DOHH2 (cell line): ENCODE data around the gene ARRB1.
"Not testable (repeated sequence)": the region's sequence is repeated elsewhere in the genome, so short reads cannot be mapped to it uniquely, and the experiment has no call there.

ENCODE experiments used
- H3F3A ChIP-seq: fragments of 200-600 bp; sonication (generic), shearing (Covaris generic); 2 replicates; pipeline ENCODE4 v1.6.0; 2016; ENCODE audit warnings: antibody characterized with exemption, mild to moderate bottlenecking; ENCODE audit not compliant: control insufficient read depth, insufficient read depth
- H3K27ac ChIP-seq: fragments of 200-600 bp; sonication (generic); 2 replicates; pipeline ENCODE4 v1.5.1; 2014; ENCODE audit warnings: low read depth, mild to moderate bottlenecking, low read length, moderate library complexity
- H3K27me3 ChIP-seq: fragments of 200-600 bp; sonication (generic); 2 replicates; pipeline ENCODE4 v1.6.1; 2014; ENCODE audit warnings: mild to moderate bottlenecking, low read length, mixed read lengths; ENCODE audit not compliant: control insufficient read depth
- H3K36me3 ChIP-seq: fragments of 200-600 bp; sonication (generic); 2 replicates; pipeline ENCODE4 v1.6.1; 2014; ENCODE audit warnings: mild to moderate bottlenecking, low read length, moderate library complexity, mixed read lengths; ENCODE audit not compliant: control insufficient read depth
- H3K4me1 ChIP-seq: fragments of 200-600 bp; sonication (generic); 2 replicates; pipeline ENCODE4 v1.6.1; 2014; ENCODE audit warnings: mild to moderate bottlenecking, low read length, mixed read lengths; ENCODE audit not compliant: control insufficient read depth
- H3K4me2 ChIP-seq: fragments of 200-600 bp; sonication (generic); 2 replicates; pipeline ENCODE4 v1.6.0; 2014; ENCODE audit warnings: mild to moderate bottlenecking, low read length, moderate library complexity
- H3K4me3 ChIP-seq: fragments of 200-600 bp; sonication (generic); 2 replicates; pipeline ENCODE4 v1.5.1; 2014; ENCODE audit warnings: mild to moderate bottlenecking, low read length, mixed read lengths
- H3K79me2 ChIP-seq: fragments of 200-600 bp; sonication (generic); 2 replicates; pipeline ENCODE4 v1.6.1; 2014; ENCODE audit warnings: mild to moderate bottlenecking, low read length, mixed read lengths; ENCODE audit not compliant: control insufficient read depth
- H3K9me2 ChIP-seq: fragments of 200-600 bp; sonication (generic); replicated peaks from 2 replicates; pipeline ENCODE4 v1.6.1; 2014; ENCODE audit warnings: mild to moderate bottlenecking, low read length, mixed read lengths; ENCODE audit not compliant: control insufficient read depth
- H3K9me3 ChIP-seq: fragments of 200-600 bp; sonication (generic); 2 replicates; pipeline ENCODE4 v1.6.1; 2014; ENCODE audit warnings: antibody characterized with exemption, low read length, mixed read lengths; ENCODE audit not compliant: control insufficient read depth, insufficient read depth
- H4K20me1 ChIP-seq: fragments of 200-600 bp; sonication (generic); 2 replicates; pipeline ENCODE4 v1.6.0; 2014; ENCODE audit warnings: low read depth, mild to moderate bottlenecking, antibody characterized with exemption, low read length, moderate library complexity; ENCODE audit not compliant: control insufficient read depth, insufficient read depth
- EZH2phosphoT487 ChIP-seq: fragments of 200-600 bp; sonication (generic); IDR thresholded peaks from 2 replicates; pipeline ENCODE4 v1.6.1; 2017; ENCODE audit warnings: borderline replicate concordance, mild to moderate bottlenecking, antibody characterized with exemption, low read length, moderate library complexity, mixed read lengths
- TF ChIP-seq, protein P1 (sequence below): fragments of 200-600 bp; sonication (generic); IDR thresholded peaks from one replicate; pipeline ENCODE4 v1.5.1; 2014; ENCODE audit warnings: antibody characterized with exemption, mild to moderate bottlenecking, low read depth, low read length; ENCODE audit not compliant: poor library complexity, severe bottlenecking

Gene ARRB1

DNA sequence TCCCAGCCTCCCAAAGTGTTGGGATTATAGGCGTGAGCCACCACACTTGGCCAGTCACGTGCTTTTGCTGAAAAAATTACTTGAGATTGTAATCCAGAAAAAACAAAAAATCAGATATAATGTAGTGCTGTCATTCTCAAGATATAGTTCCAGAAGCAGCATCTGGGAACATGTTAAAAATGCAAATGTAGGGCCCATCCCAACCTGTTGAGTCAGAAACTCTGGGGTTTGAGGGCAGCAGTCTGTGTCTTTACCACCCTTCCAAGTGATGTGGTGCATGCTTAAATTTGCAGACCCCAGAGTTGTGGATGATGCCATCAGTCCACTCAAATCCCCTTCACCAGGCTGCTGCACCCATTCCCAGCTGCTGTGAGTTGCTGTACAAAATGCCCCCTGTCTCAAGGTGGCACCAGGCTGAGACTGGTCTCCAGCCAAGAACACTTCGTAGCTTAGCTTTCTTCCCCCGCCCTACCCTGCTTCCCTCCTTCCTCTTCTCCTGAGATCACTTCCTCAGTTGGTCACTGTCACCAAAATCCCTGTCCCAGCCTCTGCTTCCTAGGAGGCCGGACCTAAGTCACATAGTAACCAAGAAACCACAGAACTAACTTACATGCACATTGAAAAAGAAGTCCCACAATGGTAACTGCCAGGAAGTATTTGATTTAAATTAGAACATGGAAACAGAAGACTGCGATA, 18.2 kb upstream of the ARRB1 start:
- TF ChIP-seq, protein P1, sequence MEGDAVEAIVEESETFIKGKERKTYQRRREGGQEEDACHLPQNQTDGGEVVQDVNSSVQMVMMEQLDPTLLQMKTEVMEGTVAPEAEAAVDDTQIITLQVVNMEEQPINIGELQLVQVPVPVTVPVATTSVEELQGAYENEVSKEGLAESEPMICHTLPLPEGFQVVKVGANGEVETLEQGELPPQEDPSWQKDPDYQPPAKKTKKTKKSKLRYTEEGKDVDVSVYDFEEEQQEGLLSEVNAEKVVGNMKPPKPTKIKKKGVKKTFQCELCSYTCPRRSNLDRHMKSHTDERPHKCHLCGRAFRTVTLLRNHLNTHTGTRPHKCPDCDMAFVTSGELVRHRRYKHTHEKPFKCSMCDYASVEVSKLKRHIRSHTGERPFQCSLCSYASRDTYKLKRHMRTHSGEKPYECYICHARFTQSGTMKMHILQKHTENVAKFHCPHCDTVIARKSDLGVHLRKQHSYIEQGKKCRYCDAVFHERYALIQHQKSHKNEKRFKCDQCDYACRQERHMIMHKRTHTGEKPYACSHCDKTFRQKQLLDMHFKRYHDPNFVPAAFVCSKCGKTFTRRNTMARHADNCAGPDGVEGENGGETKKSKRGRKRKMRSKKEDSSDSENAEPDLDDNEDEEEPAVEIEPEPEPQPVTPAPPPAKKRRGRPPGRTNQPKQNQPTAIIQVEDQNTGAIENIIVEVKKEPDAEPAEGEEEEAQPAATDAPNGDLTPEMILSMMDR = no peak
- no peak for TF ChIP-seq EZH2phosphoT487
- Histone ChIP-seq H3K9me3 (no peaks in the 10 kb centered on the region), H3K27ac (no peak overlapping the region), H3K27me3 (peaks cover 13% of the 10 kb centered on the region), H4K20me1 (no peaks in the 10 kb centered on the region), H3K4me2 (no peak overlapping the region), H3F3A (no peaks in the 10 kb centered on the region), H3K9me2 (no peaks in the 10 kb centered on the region), H3K4me1 (no peaks in the 10 kb centered on the region), H3K4me3 (no peak overlapping the region), H3K36me3 (no peaks in the 10 kb centered on the region), H3K79me2 (no peaks in the 10 kb centered on the region)

DNA sequence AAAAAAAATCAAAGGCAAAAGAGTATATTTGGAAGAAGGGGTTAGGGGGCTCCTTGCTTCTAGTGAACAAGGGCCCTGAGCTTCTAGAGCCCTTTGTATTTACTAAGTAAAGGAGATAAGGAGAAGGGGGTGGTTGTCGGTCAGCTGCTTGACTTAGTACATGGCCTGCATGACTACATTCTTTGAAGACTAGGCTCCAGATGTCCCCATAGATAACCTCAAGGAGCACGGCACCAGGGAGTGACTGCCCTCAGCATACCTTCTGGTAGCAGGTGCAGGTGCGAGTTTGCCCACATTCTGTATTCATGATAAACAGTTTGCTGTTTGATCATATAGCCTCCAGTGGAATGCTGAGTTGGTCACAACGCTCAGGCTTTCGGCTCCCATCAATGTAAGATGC, 15.4 kb upstream of the ARRB1 start:
- H4K20me1 ChIP-seq, H3K79me2 ChIP-seq, H3K4me1 ChIP-seq, H3F3A ChIP-seq, H3K36me3 ChIP-seq, H3K4me2 ChIP-seq, H3K9me3 ChIP-seq, H3K27ac ChIP-seq, H3K4me3 ChIP-seq, H3K9me2 ChIP-seq: not testable (repeated sequence)
- peaks cover 12% of the 10 kb centered on the region for H3K27me3 ChIP-seq

DNA sequence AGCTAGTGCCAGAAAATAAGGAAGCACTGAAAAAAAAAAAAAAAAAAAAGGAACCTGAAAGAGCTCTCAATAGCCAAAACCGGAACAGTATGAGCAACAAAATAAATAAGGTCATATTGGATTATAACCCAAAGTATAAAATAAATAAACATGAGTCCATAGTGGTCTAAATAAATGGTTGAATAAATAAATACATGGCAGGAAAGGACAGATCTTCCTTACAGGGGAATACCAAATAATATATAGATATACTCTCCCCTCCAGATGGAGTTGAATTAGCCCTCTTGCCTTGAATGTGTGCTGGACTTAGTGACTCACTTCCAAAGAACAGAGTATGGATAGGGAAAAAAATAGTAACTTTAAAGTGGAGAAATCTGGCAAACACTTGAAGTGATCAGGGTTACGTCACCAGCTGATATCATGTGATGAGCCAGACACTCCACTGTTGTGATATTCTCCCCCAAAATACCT, 14.3 kb upstream of the ARRB1 start:
- Histone ChIP-seq H4K20me1 (no peaks in the 10 kb centered on the region), H3K4me3 (no peak overlapping the region), H3K79me2 (no peaks in the 10 kb centered on the region), H3K27ac (no peak overlapping the region), H3K9me3 (no peaks in the 10 kb centered on the region), H3F3A (no peaks in the 10 kb centered on the region), H3K9me2 (no peaks in the 10 kb centered on the region), H3K4me1 (peaks cover 1% of the 10 kb centered on the region), H3K36me3 (no peaks in the 10 kb centered on the region), H3K4me2 (no peak overlapping the region), H3K27me3 (peaks cover 12% of the 10 kb centered on the region)
- TF ChIP-seq, protein P1 = no peak
- no peak for TF ChIP-seq EZH2phosphoT487

DNA sequence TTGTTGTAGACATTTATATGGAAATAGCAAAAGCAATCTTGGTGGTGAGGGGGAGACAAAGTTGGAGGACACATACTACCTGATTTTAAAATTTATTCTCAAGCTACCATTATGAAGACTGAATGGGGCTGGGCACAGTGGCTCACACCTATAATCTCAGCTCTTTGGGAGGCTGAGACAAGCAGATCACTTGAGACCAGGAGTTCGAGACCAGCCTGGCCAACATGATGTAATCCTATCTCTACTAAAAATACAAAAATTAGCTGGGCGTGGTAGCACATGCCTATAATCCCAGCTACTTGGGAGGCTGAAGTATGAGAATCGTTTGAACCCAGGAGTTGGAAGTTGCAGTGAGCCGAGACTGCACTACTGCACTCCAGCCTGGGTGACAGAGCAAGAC, 10.8 kb upstream of the ARRB1 start:
- H3K27me3 ChIP-seq, H4K20me1 ChIP-seq, H3K79me2 ChIP-seq, H3K4me2 ChIP-seq, H3K4me3 ChIP-seq, H3K9me3 ChIP-seq, H3K36me3 ChIP-seq, H3K27ac ChIP-seq, H3K4me1 ChIP-seq, H3K9me2 ChIP-seq, H3F3A ChIP-seq: not testable (repeated sequence)
